ENCODE results near the gene OR4K17.

DNA sequence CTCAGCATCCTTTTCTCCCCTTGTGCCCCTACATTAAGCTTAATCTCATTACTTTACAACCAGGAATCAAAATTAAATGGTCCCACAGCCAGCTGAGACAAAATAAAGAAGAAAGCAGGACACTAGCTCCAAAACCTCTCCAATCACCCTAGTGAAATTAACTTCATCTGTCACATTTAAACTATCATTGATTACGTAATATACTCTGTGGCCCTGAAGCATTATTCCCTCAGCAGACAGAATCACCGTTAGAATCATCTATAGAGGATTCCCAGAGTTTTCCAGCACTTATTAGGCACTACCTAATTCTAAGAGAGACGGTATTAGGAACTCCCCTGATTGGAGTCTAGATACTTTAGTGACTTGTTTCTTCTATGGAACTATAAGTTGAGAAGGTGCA lies at the start of gene OR4K17:
- no peak for TF ChIP-seq PPARA (CRISPR knock-in tag; IDR thresholded peaks at IDR 0.05; ENCODE audit: borderline replicate concordance)
- TF ChIP-seq, protein P1, sequence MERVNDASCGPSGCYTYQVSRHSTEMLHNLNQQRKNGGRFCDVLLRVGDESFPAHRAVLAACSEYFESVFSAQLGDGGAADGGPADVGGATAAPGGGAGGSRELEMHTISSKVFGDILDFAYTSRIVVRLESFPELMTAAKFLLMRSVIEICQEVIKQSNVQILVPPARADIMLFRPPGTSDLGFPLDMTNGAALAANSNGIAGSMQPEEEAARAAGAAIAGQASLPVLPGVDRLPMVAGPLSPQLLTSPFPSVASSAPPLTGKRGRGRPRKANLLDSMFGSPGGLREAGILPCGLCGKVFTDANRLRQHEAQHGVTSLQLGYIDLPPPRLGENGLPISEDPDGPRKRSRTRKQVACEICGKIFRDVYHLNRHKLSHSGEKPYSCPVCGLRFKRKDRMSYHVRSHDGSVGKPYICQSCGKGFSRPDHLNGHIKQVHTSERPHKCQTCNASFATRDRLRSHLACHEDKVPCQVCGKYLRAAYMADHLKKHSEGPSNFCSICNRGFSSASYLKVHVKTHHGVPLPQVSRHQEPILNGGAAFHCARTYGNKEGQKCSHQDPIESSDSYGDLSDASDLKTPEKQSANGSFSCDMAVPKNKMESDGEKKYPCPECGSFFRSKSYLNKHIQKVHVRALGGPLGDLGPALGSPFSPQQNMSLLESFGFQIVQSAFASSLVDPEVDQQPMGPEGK (CRISPR knock-in tag; IDR thresholded peaks at IDR 0.05; ENCODE audit: borderline replicate concordance), result no peak
- TF ChIP-seq ZNF70 (CRISPR knock-in tag; IDR thresholded peaks at IDR 0.05), result no peak
- TF ChIP-seq ZNF8 (CRISPR knock-in tag; IDR thresholded peaks at IDR 0.05), result no peak
- TF ChIP-seq ESRRG (CRISPR knock-in tag; IDR thresholded peaks at IDR 0.05), result no peak
- TF ChIP-seq BACH2 (CRISPR knock-in tag; IDR thresholded peaks at IDR 0.05; ENCODE audit: borderline replicate concordance), result no peak
- TF ChIP-seq ZFP3 (CRISPR knock-in tag; IDR thresholded peaks at IDR 0.05), result no peak
- TF ChIP-seq, protein P2, sequence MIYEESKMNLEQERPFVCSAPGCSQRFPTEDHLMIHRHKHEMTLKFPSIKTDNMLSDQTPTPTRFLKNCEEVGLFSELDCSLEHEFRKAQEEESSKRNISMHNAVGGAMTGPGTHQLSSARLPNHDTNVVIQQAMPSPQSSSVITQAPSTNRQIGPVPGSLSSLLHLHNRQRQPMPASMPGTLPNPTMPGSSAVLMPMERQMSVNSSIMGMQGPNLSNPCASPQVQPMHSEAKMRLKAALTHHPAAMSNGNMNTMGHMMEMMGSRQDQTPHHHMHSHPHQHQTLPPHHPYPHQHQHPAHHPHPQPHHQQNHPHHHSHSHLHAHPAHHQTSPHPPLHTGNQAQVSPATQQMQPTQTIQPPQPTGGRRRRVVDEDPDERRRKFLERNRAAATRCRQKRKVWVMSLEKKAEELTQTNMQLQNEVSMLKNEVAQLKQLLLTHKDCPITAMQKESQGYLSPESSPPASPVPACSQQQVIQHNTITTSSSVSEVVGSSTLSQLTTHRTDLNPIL (CRISPR knock-in tag; IDR thresholded peaks at IDR 0.05; ENCODE audit: low read depth), result no peak
- TF ChIP-seq ZC3H10 (CRISPR knock-in tag; IDR thresholded peaks at IDR 0.05), result no peak
- TF ChIP-seq, protein P3, sequence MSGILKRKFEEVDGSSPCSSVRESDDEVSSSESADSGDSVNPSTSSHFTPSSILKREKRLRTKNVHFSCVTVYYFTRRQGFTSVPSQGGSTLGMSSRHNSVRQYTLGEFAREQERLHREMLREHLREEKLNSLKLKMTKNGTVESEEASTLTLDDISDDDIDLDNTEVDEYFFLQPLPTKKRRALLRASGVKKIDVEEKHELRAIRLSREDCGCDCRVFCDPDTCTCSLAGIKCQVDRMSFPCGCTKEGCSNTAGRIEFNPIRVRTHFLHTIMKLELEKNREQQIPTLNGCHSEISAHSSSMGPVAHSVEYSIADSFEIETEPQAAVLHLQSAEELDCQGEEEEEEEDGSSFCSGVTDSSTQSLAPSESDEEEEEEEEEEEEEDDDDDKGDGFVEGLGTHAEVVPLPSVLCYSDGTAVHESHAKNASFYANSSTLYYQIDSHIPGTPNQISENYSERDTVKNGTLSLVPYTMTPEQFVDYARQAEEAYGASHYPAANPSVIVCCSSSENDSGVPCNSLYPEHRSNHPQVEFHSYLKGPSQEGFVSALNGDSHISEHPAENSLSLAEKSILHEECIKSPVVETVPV (CRISPR knock-in tag; IDR thresholded peaks at IDR 0.05), result no peak
- no peak for TF ChIP-seq GLIS3 (CRISPR knock-in tag; IDR thresholded peaks at IDR 0.05)
- TF ChIP-seq ARNTL (CRISPR knock-in tag; IDR thresholded peaks at IDR 0.05; ENCODE audit: borderline replicate concordance, low read depth), result no peak
- TF ChIP-seq RARB (CRISPR knock-in tag; IDR thresholded peaks at IDR 0.05), result no peak
- TF ChIP-seq ISL1 (CRISPR knock-in tag; IDR thresholded peaks at IDR 0.05), result no peak
